HL-60 (cell line): Measurements from ENCODE around the gene SLCO2A1.

ENCODE experiments used
- DNase-seq, 2 experiments: peaks; one replicate each; pipeline ENCODE4 v3.0.0-alpha.2; 2010 to 2020; ENCODE audit warnings: low read depth in 1 of 2, low spot score in 1 of 2
- H3K27ac ChIP-seq: fragments of 250-450 bp; sonication (Bioruptor Pico); replicated peaks from 2 replicates; pipeline ENCODE4 v1.5.1; 2020; ENCODE audit warnings: mild to moderate bottlenecking, moderate library complexity
- H3K27me3 ChIP-seq: fragments of 250-450 bp; sonication (Bioruptor Pico); 2 replicates; pipeline ENCODE4 v1.5.1; 2021; ENCODE audit warnings: mild to moderate bottlenecking, moderate library complexity; ENCODE audit not compliant: insufficient read depth, poor library complexity, severe bottlenecking
- H3K4me3 ChIP-seq: replicated peaks from 2 replicates; pipeline ENCODE4 v1.5.1; 2011; ENCODE audit warnings: mild to moderate bottlenecking, control low read depth, low read length; ENCODE audit not compliant: insufficient read depth
- CTCF ChIP-seq: IDR thresholded peaks from one replicate; pipeline ENCODE4 v1.5.1; 2011; ENCODE audit warnings: low read length, control low read depth, inconsistent platforms; ENCODE audit not compliant: insufficient read depth
- GABPA ChIP-seq: IDR thresholded peaks from 2 replicates; pipeline ENCODE4 v1.6.1; 2012; ENCODE audit warnings: low read depth
- POLR2AphosphoS5 ChIP-seq: IDR thresholded peaks from 2 replicates; pipeline ENCODE4 v1.6.1; 2012; ENCODE audit warnings: low read depth
- REST ChIP-seq: IDR thresholded peaks from 2 replicates; pipeline ENCODE4 v1.6.1; 2012; ENCODE audit warnings: low read depth; ENCODE audit not compliant: insufficient replicate concordance
- SPI1 ChIP-seq: IDR thresholded peaks from 2 replicates; pipeline ENCODE4 v1.6.1; 2012; ENCODE audit warnings: low read depth, mild to moderate bottlenecking, borderline replicate concordance

Gene SLCO2A1

GRCh38 chr3:134074790-134075567, 45.3 kb upstream of the SLCO2A1 start:
- TF ChIP-seq POLR2AphosphoS5 (no peak), CTCF (no peak), SPI1 (no peak), GABPA (no peak), REST (no peak)
- no peaks in the 10 kb centered on the region for H3K27me3 ChIP-seq
- no peak overlapping the region for H3K4me3 ChIP-seq
- H3K27ac ChIP-seq, result no peak overlapping the region
- DNase-seq, result no peak

- Histone ChIP-seq H3K4me3 (no peak overlapping the region), H3K27me3 (no peaks in the 10 kb centered on the region), H3K27ac (no peak overlapping the region)
- DNase-seq, result no peak
- TF ChIP-seq POLR2AphosphoS5, result no peak
- TF ChIP-seq SPI1, result no peak
- no peak for TF ChIP-seq REST
- TF ChIP-seq CTCF, result no peak
Measured at GRCh38 chr3:134074001-134074789, 44.5 kb upstream of the SLCO2A1 start.

GRCh38 chr3:134073583-134073945, 43.8 kb upstream of the SLCO2A1 start:
- Histone ChIP-seq H3K27me3 (no peaks in the 10 kb centered on the region), H3K4me3 (no peak overlapping the region), H3K27ac (no peak overlapping the region)
- TF ChIP-seq POLR2AphosphoS5 (no peak), REST (no peak), SPI1 (no peak), CTCF (no peak), GABPA (no peak)
- no peak for DNase-seq
